Measurements from ENCODE around the gene CPEB2.

Gene CPEB2

DNA sequence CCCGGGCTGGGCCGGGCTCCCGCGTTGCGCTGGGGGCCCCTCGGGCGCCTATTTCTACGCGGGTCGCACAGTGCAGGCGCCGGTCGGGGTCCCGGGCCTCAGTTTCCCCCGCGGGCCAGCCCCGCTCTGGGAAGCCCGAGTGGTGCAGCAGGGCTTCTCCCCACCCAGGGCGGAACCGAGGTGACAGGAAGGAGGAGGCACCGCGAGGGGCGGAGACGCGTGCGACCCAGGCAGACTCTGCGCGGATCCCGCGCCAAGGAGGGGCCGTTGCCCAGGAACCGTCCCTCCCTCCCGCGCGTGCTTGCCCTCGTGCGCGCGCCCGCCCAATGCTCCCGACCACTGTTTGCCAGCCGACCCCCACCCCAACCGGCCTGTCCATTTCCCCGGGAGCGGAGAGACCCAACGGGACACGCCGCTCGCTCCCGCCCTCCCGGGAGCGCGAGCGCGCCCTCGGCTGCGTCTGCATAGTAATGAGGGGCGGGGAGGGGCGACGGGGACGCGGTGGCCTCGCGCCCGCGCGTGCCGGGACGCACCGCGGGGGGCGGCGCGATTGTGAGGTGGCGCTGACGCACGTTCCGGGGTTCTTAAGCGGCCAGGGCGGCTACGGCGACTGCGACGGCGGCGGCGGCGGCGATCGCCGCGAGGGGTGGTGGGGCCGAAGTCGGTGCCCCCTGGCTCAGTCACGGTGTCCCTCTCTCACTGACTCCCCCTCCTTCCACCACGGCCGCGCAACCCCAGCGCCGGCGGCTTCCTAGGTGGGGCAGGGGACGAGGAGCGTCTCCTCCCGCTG lies at the start of gene CPEB2:
Gene CPEB2, plus strand, starts transcription at position 613 of the 790 bp plus-strand sequence. CDS start 193 bp downstream, outside the sequence.
- no peaks in the 10 kb centered on the region for H3K4me1 ChIP-seq (ENCODE audit: control insufficient read depth, insufficient read depth, low read length)
- no CpG with 5 or more reads among the region's 104 CpGs for WGBS (ENCODE audit: insufficient coverage, insufficient read length)
- H3K4me3 ChIP-seq (ENCODE audit: low read length): peak within 1 kb of the TSS; percentile 67
- DNase-seq (ENCODE audit: low read depth, low spot score): peak; percentile 76
- H3K27me3 ChIP-seq (ENCODE audit: control insufficient read depth, insufficient read depth, low read length): no peaks in the 10 kb centered on the region; the same call in 1 of the 2 replicates
- no peak within 1 kb of the TSS for H3K27ac ChIP-seq (ENCODE audit: low read length)
- no peaks in the 10 kb centered on the region for H3K36me3 ChIP-seq (ENCODE audit: control insufficient read depth, insufficient read depth, low read length)
- no peaks in the 10 kb centered on the region for H3K9me3 ChIP-seq (ENCODE audit: control insufficient read depth, insufficient read depth, low read length)

DNA sequence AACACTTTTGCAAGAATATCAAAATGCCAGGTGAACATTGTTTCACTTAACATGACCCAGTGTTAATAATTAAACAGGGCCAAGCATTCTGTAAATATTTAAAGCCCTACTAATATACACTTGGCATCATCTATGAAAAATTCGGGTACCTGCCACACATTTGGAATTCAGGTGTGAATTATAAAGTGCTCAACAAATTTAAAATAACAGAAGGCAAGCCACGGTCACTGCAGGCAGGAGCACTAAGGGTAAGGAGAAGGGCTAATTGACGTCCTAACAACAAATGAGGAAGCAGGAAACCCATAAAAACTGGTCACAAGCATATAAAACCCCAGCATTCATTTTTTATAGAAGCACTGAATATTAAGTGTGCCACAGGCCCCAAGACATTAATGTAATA lies 43.8 kb upstream of the CPEB2 start:
- Histone ChIP-seq H3K27ac (ENCODE audit: low read length) (no peak overlapping the region), H3K4me3 (ENCODE audit: low read length) (no peak overlapping the region), H3K4me1 (ENCODE audit: control insufficient read depth, insufficient read depth, low read length) (no peaks in the 10 kb centered on the region), H3K9me3 (ENCODE audit: control insufficient read depth, insufficient read depth, low read length) (no peaks in the 10 kb centered on the region), H3K27me3 (ENCODE audit: control insufficient read depth, insufficient read depth, low read length) (no peaks in the 10 kb centered on the region), H3K36me3 (ENCODE audit: control insufficient read depth, insufficient read depth, low read length) (no peaks in the 10 kb centered on the region)
- no peak for DNase-seq (ENCODE audit: low read depth, low spot score)
- no CpG with 5 or more reads among the region's 3 CpGs for WGBS (ENCODE audit: insufficient coverage, insufficient read length)

DNA sequence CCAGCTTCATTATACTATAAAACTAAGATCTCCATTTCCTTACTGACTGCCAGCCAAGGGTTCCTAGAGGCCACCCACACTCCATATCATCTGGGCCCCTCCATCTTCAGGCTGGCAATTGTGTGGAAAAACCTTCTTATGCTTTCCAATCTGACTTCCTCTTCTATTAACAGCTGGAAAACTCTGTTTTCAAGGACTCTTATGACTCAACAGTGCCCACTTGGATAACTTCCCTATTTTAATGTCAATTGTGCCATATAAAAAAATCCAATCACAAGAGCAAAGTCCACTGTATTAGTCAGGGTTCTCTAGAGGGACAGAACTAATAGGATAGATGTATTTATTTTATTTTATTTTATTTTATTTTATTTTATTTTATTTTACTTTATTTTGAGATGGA lies 41.0 kb upstream of the CPEB2 start:
- Histone ChIP-seq H3K9me3 (ENCODE audit: control insufficient read depth, insufficient read depth, low read length) (no peaks in the 10 kb centered on the region), H3K36me3 (ENCODE audit: control insufficient read depth, insufficient read depth, low read length) (no peaks in the 10 kb centered on the region)
- DNase-seq (ENCODE audit: low read depth, low spot score): no peak

DNA sequence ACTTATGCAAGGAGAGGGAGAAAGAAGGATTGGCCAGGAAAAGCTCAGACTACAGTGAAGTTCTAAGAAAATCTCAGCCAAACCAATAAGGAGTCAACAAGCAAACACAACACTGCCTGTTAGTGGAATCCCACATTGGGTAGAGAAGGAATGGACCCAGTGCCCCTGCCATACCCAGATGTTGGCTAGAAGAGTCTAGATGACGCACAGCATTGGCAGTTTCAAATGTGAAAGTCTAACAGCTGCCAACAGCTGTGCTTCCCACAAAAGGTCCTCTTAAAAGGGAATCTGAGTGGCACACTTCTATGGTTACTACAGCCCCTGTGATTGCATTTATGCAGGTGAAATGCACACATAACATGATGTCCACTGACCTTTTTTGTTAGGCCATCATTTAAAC lies 37.2 kb upstream of the CPEB2 start:
- Histone ChIP-seq H3K36me3 (ENCODE audit: control insufficient read depth, insufficient read depth, low read length) (no peaks in the 10 kb centered on the region), H3K9me3 (ENCODE audit: control insufficient read depth, insufficient read depth, low read length) (no peaks in the 10 kb centered on the region), H3K27ac (ENCODE audit: low read length) (no peak overlapping the region), H3K4me1 (ENCODE audit: control insufficient read depth, insufficient read depth, low read length) (no peaks in the 10 kb centered on the region), H3K4me3 (ENCODE audit: low read length) (no peak overlapping the region), H3K27me3 (ENCODE audit: control insufficient read depth, insufficient read depth, low read length) (no peaks in the 10 kb centered on the region)
- no CpG with 5 or more reads among the region's 1 CpG for WGBS (ENCODE audit: insufficient coverage, insufficient read length)
- no peak for DNase-seq (ENCODE audit: low read depth, low spot score)

More for the DNA sequence above, 41.0 kb upstream of the CPEB2 start:
- Histone ChIP-seq H3K4me1 (ENCODE audit: control insufficient read depth, insufficient read depth, low read length) (no peaks in the 10 kb centered on the region), H3K27me3 (ENCODE audit: control insufficient read depth, insufficient read depth, low read length) (no peaks in the 10 kb centered on the region), H3K4me3 (ENCODE audit: low read length) (no peak overlapping the region), H3K27ac (ENCODE audit: low read length) (no peak overlapping the region)

DNA sequence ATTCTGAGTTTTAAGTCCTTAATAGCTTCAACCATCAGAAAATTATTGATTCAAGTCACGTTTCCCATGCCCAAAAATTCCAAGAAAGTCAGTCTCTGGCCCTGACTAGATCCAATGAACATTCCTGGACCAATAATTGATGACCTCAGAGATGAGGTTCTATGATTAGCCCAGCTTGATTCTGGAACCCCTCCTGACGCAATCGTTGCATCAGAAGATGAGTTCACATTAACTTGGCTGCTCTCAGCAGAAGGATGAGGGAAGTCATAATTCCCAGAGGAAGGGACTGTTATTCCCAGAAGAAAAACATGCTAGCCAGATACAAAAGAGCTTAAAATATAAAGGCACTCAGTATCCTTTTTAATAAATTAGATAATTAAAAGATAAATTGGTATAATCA lies 34.3 kb upstream of the CPEB2 start:
- Histone ChIP-seq H3K36me3 (ENCODE audit: control insufficient read depth, insufficient read depth, low read length) (no peaks in the 10 kb centered on the region), H3K4me1 (ENCODE audit: control insufficient read depth, insufficient read depth, low read length) (no peaks in the 10 kb centered on the region)
- no CpG with 5 or more reads among the region's 3 CpGs for WGBS (ENCODE audit: insufficient coverage, insufficient read length)

DNA sequence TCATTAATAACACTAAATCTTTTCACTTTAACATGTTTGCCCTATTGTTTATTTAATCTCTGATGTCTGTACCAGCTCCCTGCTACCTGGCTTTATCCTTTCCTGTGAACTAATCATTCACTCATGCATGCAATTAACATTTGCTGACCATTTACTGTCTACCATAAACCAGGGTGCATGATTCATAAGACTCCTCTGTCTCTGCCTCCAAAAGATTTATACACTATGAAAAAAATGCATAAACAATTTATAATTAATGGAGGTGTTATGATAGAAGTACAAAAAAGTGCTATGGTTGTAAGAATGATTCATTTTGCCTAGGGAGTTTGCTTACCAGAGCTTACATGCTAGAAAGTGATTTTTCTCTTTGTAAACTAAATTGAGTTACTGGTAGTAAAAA lies 24.5 kb upstream of the CPEB2 start:
- Histone ChIP-seq H3K36me3 (ENCODE audit: control insufficient read depth, insufficient read depth, low read length) (no peaks in the 10 kb centered on the region), H3K27ac (ENCODE audit: low read length) (no peak overlapping the region), H3K27me3 (ENCODE audit: control insufficient read depth, insufficient read depth, low read length) (no peaks in the 10 kb centered on the region), H3K9me3 (ENCODE audit: control insufficient read depth, insufficient read depth, low read length) (no peaks in the 10 kb centered on the region), H3K4me3 (ENCODE audit: low read length) (no peak overlapping the region), H3K4me1 (ENCODE audit: control insufficient read depth, insufficient read depth, low read length) (no peaks in the 10 kb centered on the region)
- no peak for DNase-seq (ENCODE audit: low read depth, low spot score)

More for the DNA sequence above, 34.3 kb upstream of the CPEB2 start:
- no peak for DNase-seq (ENCODE audit: low read depth, low spot score)
- Histone ChIP-seq H3K27me3 (ENCODE audit: control insufficient read depth, insufficient read depth, low read length) (no peaks in the 10 kb centered on the region), H3K9me3 (ENCODE audit: control insufficient read depth, insufficient read depth, low read length) (no peaks in the 10 kb centered on the region), H3K27ac (ENCODE audit: low read length) (no peak overlapping the region), H3K4me3 (ENCODE audit: low read length) (no peak overlapping the region)

DNA sequence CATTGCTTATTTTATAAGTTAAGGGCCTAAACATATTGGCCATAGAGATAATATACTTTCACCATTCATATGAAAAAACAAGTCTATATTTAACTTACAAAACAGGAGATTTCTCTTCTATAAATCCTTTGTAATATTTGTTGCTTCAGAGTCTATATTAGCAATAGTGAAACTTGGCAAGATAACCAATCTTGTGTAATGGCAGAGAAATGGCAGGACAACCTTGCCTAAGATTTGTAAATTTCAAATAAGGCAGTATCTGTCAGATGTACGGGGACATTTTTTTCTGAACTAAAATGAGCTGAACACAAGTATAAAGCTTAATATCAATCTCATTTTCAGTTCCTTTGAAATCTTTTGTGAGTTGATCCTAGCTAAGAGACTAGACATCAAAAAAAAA lies 17.8 kb upstream of the CPEB2 start:
- Histone ChIP-seq H3K27ac (ENCODE audit: low read length) (no peak overlapping the region), H3K36me3 (ENCODE audit: control insufficient read depth, insufficient read depth, low read length) (no peaks in the 10 kb centered on the region), H3K27me3 (ENCODE audit: control insufficient read depth, insufficient read depth, low read length) (no peaks in the 10 kb centered on the region), H3K4me3 (ENCODE audit: low read length) (no peak overlapping the region), H3K9me3 (ENCODE audit: control insufficient read depth, insufficient read depth, low read length) (no peaks in the 10 kb centered on the region), H3K4me1 (ENCODE audit: control insufficient read depth, insufficient read depth, low read length) (no peaks in the 10 kb centered on the region; the same call in 1 of the 2 replicates)
- DNase-seq (ENCODE audit: low read depth, low spot score): no peak
- WGBS (ENCODE audit: insufficient coverage, insufficient read length): no CpG with 5 or more reads among the region's 1 CpG

DNA sequence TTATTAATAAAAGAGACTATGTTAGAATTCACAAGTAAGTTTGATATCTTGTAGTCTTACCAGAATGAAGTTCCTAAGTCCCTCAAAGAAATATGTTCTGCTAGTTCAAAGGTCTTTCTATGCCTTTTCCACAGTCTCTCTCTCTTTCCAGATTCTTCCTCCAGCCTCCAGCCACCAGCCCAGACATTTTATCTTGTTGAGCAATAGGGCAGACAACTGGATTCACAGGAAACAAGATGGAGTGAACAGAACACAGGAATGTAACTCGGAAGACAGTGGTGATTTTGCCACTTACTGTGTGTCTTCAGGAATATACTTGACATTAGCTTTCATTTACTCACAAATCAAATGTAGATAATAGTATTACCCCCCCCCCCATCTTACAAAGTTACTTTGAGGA lies 17.1 kb upstream of the CPEB2 start:
- Histone ChIP-seq H3K27ac (ENCODE audit: low read length) (no peak overlapping the region), H3K4me3 (ENCODE audit: low read length) (no peak overlapping the region), H3K27me3 (ENCODE audit: control insufficient read depth, insufficient read depth, low read length) (no peaks in the 10 kb centered on the region), H3K4me1 (ENCODE audit: control insufficient read depth, insufficient read depth, low read length) (no peaks in the 10 kb centered on the region; the same call in 1 of the 2 replicates), H3K9me3 (ENCODE audit: control insufficient read depth, insufficient read depth, low read length) (no peaks in the 10 kb centered on the region), H3K36me3 (ENCODE audit: control insufficient read depth, insufficient read depth, low read length) (no peaks in the 10 kb centered on the region)
- DNase-seq (ENCODE audit: low read depth, low spot score): no peak
- WGBS (ENCODE audit: insufficient coverage, insufficient read length): no CpG with 5 or more reads among the region's 1 CpG

DNA sequence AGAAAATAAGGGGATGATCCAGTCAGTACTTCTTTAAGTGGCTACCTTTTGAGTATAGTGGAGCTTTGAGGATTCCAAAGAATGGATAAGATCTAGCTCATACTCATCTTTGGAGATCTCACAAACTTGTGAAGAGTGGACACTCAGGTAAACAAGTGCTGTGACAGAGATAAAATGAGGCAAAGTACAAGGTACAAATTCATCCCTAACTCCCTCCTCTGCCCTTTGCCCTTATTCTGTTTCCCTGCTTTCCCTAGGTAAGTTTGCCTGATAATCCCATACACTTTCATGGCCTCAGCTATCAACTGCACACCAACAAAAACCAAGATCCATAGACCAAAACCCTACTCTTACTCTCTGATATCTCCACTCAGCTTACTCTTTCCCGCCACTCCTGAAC lies 16.4 kb upstream of the CPEB2 start:
- WGBS (ENCODE audit: insufficient coverage, insufficient read length): no CpG with 5 or more reads among the region's 1 CpG

DNA sequence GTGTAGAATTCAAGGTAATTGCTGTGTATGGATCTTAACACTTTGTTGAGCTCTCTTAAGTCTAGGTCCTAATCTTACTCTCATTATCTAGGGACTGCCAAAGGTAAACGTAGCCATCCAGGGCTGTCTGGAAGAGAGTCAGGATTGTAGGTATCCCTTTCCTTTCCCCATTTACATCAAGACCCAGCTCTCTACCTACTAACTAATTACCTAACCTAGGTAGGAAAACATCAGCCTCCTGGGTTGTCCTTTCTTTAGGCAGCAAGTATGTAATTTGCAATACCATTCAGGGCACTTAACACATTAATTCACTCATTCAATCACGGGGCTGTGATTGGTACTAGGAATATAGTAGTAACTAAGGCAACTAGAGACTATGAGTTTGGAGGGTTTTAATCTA lies 15.2 kb upstream of the CPEB2 start:
- Histone ChIP-seq H3K4me3 (ENCODE audit: low read length) (no peak overlapping the region), H3K27ac (ENCODE audit: low read length) (no peak overlapping the region), H3K36me3 (ENCODE audit: control insufficient read depth, insufficient read depth, low read length) (no peaks in the 10 kb centered on the region), H3K27me3 (ENCODE audit: control insufficient read depth, insufficient read depth, low read length) (no peaks in the 10 kb centered on the region), H3K4me1 (ENCODE audit: control insufficient read depth, insufficient read depth, low read length) (no peaks in the 10 kb centered on the region; the same call in 1 of the 2 replicates), H3K9me3 (ENCODE audit: control insufficient read depth, insufficient read depth, low read length) (no peaks in the 10 kb centered on the region)
- WGBS (ENCODE audit: insufficient coverage, insufficient read length): no CpG with 5 or more reads among the region's 2 CpGs
- no peak for DNase-seq (ENCODE audit: low read depth, low spot score)

More for the DNA sequence above, 16.4 kb upstream of the CPEB2 start:
- Histone ChIP-seq H3K27ac (ENCODE audit: low read length) (no peak overlapping the region), H3K27me3 (ENCODE audit: control insufficient read depth, insufficient read depth, low read length) (no peaks in the 10 kb centered on the region), H3K4me1 (ENCODE audit: control insufficient read depth, insufficient read depth, low read length) (no peaks in the 10 kb centered on the region; the same call in 1 of the 2 replicates), H3K9me3 (ENCODE audit: control insufficient read depth, insufficient read depth, low read length) (no peaks in the 10 kb centered on the region), H3K4me3 (ENCODE audit: low read length) (no peak overlapping the region), H3K36me3 (ENCODE audit: control insufficient read depth, insufficient read depth, low read length) (no peaks in the 10 kb centered on the region)
- no peak for DNase-seq (ENCODE audit: low read depth, low spot score)

DNA sequence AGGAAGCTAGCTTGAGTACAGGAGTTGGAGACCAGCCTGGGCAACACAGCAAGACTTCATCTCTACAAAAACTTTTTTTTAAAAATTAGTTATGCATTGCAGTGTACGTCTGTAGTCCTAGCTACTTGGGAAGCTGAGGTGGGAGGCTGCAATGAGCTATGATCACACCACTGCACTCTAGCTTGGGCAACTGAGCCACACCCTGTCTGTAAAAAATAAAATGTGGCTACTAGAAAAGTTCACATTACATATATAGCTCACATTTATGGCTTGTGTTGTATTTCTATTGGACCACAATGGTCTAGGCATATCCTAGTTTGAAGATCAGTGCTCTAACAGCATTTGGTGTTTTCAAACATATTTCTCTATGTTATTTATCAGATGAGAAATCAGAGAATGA lies 11.8 kb upstream of the CPEB2 start:
- no peak for DNase-seq (ENCODE audit: low read depth, low spot score)
- Histone ChIP-seq H3K36me3 (ENCODE audit: control insufficient read depth, insufficient read depth, low read length) (no peaks in the 10 kb centered on the region), H3K9me3 (ENCODE audit: control insufficient read depth, insufficient read depth, low read length) (no peaks in the 10 kb centered on the region), H3K27me3 (ENCODE audit: control insufficient read depth, insufficient read depth, low read length) (no peaks in the 10 kb centered on the region), H3K4me1 (ENCODE audit: control insufficient read depth, insufficient read depth, low read length) (no peaks in the 10 kb centered on the region; the same call in 1 of the 2 replicates), H3K4me3 (ENCODE audit: low read length) (no peak overlapping the region), H3K27ac (ENCODE audit: low read length) (no peak overlapping the region)
- WGBS (ENCODE audit: insufficient coverage, insufficient read length): no CpG with 5 or more reads among the region's 1 CpG
